Liver (tissue), 9 donors: Measurements from ENCODE around the gene DTNB. TPM values are rescaled to one million over a fixed set of nuclear protein-coding genes. Genes with fewer than 3 reads are reported as not detected.

ENCODE experiments used
- DNase-seq: peaks from one replicate; pipeline ENCODE4 v3.0.0-alpha.2; 2017; ENCODE audit warnings: low spot score
- H3K27ac ChIP-seq, 2 donors: one replicate each; pipeline ENCODE4 v1.7.0; 2013; ENCODE audit warnings: inconsistent platforms in 2 of 2, low read length in 2 of 2, control low read depth in 1 of 2, low read depth in 1 of 2, mild to moderate bottlenecking in 1 of 2
- H3K27me3 ChIP-seq, 4 donors: one replicate each; pipeline versions ENCODE4 v1.6.1 to v1.7.0; 2013; ENCODE audit warnings: low read length in 3 of 4, inconsistent platforms in 1 of 4, mild to moderate bottlenecking in 1 of 4, moderate library complexity in 1 of 4; ENCODE audit not compliant: control insufficient read depth in 4 of 4, insufficient read depth in 4 of 4
- H3K36me3 ChIP-seq, 4 donors: one replicate each; pipeline versions ENCODE4 v1.6.1 to v1.7.0; 2013; ENCODE audit warnings: low read length in 3 of 4, mild to moderate bottlenecking in 3 of 4, low read depth in 1 of 4, moderate library complexity in 1 of 4; ENCODE audit not compliant: control insufficient read depth in 4 of 4, insufficient read depth in 3 of 4
- H3K4me1 ChIP-seq, 4 donors: one replicate each; pipeline versions ENCODE4 v1.6.1 to v1.7.0; 2013; ENCODE audit warnings: low read length in 3 of 4, mild to moderate bottlenecking in 3 of 4, moderate library complexity in 1 of 4; ENCODE audit not compliant: control insufficient read depth in 4 of 4, insufficient read depth in 4 of 4
- H3K4me3 ChIP-seq, 3 donors: one replicate each; pipeline versions ENCODE4 v1.6.1 to v1.7.0; 2013; ENCODE audit warnings: low read length in 3 of 3, control low read depth in 1 of 3, low read depth in 1 of 3, mild to moderate bottlenecking in 1 of 3
- H3K9ac ChIP-seq, 2 donors: one replicate each; pipeline ENCODE4 v1.7.0; 2013; ENCODE audit warnings: low read length in 2 of 2, mild to moderate bottlenecking in 2 of 2, moderate library complexity in 2 of 2, control low read depth in 1 of 2, low read depth in 1 of 2
- H3K9me3 ChIP-seq, 4 donors: one replicate each; pipeline versions ENCODE4 v1.6.1 to v1.7.0; 2013; ENCODE audit warnings: low read length in 3 of 4; ENCODE audit not compliant: control insufficient read depth in 4 of 4
- EGR1 ChIP-seq, 2 donors: IDR thresholded peaks; 2 replicates each; pipeline ENCODE4 v1.6.1; 2016 to 2018; ENCODE audit warnings: antibody characterized with exemption in 2 of 2, low read depth in 2 of 2
- FOXA1 ChIP-seq: IDR thresholded peaks from 2 replicates; pipeline ENCODE4 v1.6.1; 2016; ENCODE audit warnings: antibody characterized with exemption
- FOXA2 ChIP-seq: IDR thresholded peaks from 2 replicates; pipeline ENCODE4 v1.6.1; 2016; ENCODE audit warnings: antibody characterized with exemption
- GABPA ChIP-seq, 2 donors: IDR thresholded peaks in 1 of 2; conservative IDR thresholded peaks in 1 of 2; 2 replicates each; pipeline ENCODE4 v1.6.1; 2016; ENCODE audit warnings: antibody characterized with exemption in 2 of 2, mild to moderate bottlenecking in 1 of 2, moderate library complexity in 1 of 2
- HNF4A ChIP-seq, 2 donors: conservative IDR thresholded peaks; 2 replicates each; pipeline ENCODE4 v1.6.1; 2016; ENCODE audit warnings: antibody characterized with exemption in 2 of 2, mild to moderate bottlenecking in 2 of 2
- HNF4G ChIP-seq: IDR thresholded peaks from 2 replicates; pipeline ENCODE4 v1.6.1; 2016; ENCODE audit warnings: antibody characterized with exemption
- JUND ChIP-seq, 2 donors: IDR thresholded peaks; 2 replicates each; pipeline ENCODE4 v1.6.1; 2016; ENCODE audit warnings: antibody characterized with exemption in 2 of 2
- NR2F2 ChIP-seq: IDR thresholded peaks from 2 replicates; pipeline ENCODE4 v1.6.1; 2016; ENCODE audit warnings: antibody characterized with exemption
- RAD21 ChIP-seq, 2 donors: IDR thresholded peaks; 2 replicates each; pipeline ENCODE4 v1.6.1; 2016; ENCODE audit warnings: antibody characterized with exemption in 2 of 2, mild to moderate bottlenecking in 2 of 2
- RXRA ChIP-seq, 2 donors: IDR thresholded peaks; 2 replicates each; pipeline ENCODE4 v1.6.1; 2017 to 2018; ENCODE audit warnings: antibody characterized with exemption in 2 of 2, mild to moderate bottlenecking in 1 of 2
- SP1 ChIP-seq: IDR thresholded peaks from 2 replicates; pipeline ENCODE4 v1.6.1; 2018; ENCODE audit warnings: antibody characterized with exemption, mild to moderate bottlenecking
- TAF1 ChIP-seq: conservative IDR thresholded peaks from 2 replicates; pipeline ENCODE4 v1.6.1; 2016; ENCODE audit warnings: antibody characterized with exemption, mild to moderate bottlenecking
- YY1 ChIP-seq: IDR thresholded peaks from 2 replicates; pipeline ENCODE4 v1.6.1; 2016; ENCODE audit warnings: antibody characterized with exemption, mild to moderate bottlenecking
- WGBS: extraction: QIAGEN DNeasy Blood & Tissue Kit; methylation state at CpG from one replicate; pipeline ENCODE4 v1.1.7; 2013; 5-methylcytosine and 5-hydroxymethylcytosine counted together
- polyA plus RNA-seq, 2 donors: library from polyadenylated mRNA; stranded (reverse) in 1 of 2; unstranded in 1 of 2; fragments of 200-250 nt in 1 of 2; fragments of >200 nt in 1 of 2; fragmentation: Nextera tagmentation in 1 of 2; extraction: Ambion mirVana in 1 of 2; gene quantifications; one replicate each; pipeline versions ENCODE4 v1.2.1 to v1.2.3, GENCODE V29; 2013 to 2015
- total RNA-seq, 2 donors: library from RNA; depleted of rRNA; stranded (reverse); fragments of >200 nt; gene quantifications; one replicate each; pipeline ENCODE4 v1.2.3, GENCODE V29; 2014
- TF ChIP-seq, protein P1 (sequence below): IDR thresholded peaks from 2 replicates; pipeline ENCODE4 v1.6.1; 2016; ENCODE audit warnings: antibody characterized with exemption, mild to moderate bottlenecking
- TF ChIP-seq, protein P2 (sequence below): IDR thresholded peaks from 2 replicates; pipeline ENCODE4 v1.6.1; 2016; ENCODE audit warnings: antibody characterized with exemption
- TF ChIP-seq, protein P3 (sequence below): IDR thresholded peaks from 2 replicates; pipeline ENCODE4 v1.6.1; 2016; ENCODE audit warnings: antibody characterized with exemption
- TF ChIP-seq, protein P4 (sequence below): IDR thresholded peaks from 2 replicates; pipeline ENCODE4 v1.6.1; 2016; ENCODE audit warnings: antibody characterized with exemption
- TF ChIP-seq, protein P5 (sequence below): fragments of 150-350 bp; IDR thresholded peaks from 2 replicates; pipeline ENCODE4 v1.5.1; 2017; ENCODE audit warnings: improper control_type of control experiment, low read depth, low read length; ENCODE audit not compliant: missing input control
- donor health status: healthy.
- donor health status: healthy.
- donor health status: healthy.
- donor health status: healthy.
- donor health status: healthy.

DTNB gene
- total and polyA plus RNA-seq, 4 donors, result 3.3 to 10.5 (median 6.4) TPM

DNA sequence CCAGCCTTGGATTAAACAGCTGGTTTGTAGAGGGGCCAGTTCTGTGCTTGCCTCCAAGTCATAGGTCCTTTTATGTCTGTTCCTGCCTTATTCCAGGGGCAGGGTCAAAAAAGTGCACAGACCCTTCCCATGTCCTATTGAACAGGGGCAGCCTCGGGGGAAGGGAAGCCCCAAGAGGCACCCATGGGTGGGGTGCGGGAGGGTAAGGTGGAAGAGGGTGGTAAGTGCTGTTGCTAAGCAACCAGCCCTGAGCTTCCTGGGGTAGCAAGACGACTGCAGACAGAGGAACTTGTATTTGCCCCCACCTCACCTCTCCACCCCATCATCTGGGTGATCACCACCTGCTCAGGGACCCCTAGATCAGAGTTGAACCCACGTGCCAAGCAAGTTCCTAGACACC is 339.4 kb downstream of the DTNB start:
- no peaks in the 10 kb centered on the region for H3K27me3 ChIP-seq
- no peaks in the 10 kb centered on the region for H3K36me3 ChIP-seq
- no peaks in the 10 kb centered on the region for H3K9me3 ChIP-seq
- TF ChIP-seq JUND (IDR thresholded peaks at IDR 0.05), result no peak
- TF ChIP-seq, protein P1, sequence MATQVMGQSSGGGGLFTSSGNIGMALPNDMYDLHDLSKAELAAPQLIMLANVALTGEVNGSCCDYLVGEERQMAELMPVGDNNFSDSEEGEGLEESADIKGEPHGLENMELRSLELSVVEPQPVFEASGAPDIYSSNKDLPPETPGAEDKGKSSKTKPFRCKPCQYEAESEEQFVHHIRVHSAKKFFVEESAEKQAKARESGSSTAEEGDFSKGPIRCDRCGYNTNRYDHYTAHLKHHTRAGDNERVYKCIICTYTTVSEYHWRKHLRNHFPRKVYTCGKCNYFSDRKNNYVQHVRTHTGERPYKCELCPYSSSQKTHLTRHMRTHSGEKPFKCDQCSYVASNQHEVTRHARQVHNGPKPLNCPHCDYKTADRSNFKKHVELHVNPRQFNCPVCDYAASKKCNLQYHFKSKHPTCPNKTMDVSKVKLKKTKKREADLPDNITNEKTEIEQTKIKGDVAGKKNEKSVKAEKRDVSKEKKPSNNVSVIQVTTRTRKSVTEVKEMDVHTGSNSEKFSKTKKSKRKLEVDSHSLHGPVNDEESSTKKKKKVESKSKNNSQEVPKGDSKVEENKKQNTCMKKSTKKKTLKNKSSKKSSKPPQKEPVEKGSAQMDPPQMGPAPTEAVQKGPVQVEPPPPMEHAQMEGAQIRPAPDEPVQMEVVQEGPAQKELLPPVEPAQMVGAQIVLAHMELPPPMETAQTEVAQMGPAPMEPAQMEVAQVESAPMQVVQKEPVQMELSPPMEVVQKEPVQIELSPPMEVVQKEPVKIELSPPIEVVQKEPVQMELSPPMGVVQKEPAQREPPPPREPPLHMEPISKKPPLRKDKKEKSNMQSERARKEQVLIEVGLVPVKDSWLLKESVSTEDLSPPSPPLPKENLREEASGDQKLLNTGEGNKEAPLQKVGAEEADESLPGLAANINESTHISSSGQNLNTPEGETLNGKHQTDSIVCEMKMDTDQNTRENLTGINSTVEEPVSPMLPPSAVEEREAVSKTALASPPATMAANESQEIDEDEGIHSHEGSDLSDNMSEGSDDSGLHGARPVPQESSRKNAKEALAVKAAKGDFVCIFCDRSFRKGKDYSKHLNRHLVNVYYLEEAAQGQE, result no peak
- no peak for TF ChIP-seq FOXA2
- no peak for TF ChIP-seq EGR1 (IDR thresholded peaks at IDR 0.05; ENCODE audit: low read depth in 2 of 2)
- TF ChIP-seq RXRA (IDR thresholded peaks at IDR 0.05), result no peak
- TF ChIP-seq HNF4A (conservative IDR thresholded peaks at IDR 0.05), result no peak
- TF ChIP-seq YY1, result no peak
- TF ChIP-seq NR2F2, result no peak
- no peak for TF ChIP-seq GABPA (IDR thresholded peaks at IDR 0.05 in 1 of 2, conservative IDR thresholded peaks at IDR 0.05 in 1 of 2)
- TF ChIP-seq, protein P2, sequence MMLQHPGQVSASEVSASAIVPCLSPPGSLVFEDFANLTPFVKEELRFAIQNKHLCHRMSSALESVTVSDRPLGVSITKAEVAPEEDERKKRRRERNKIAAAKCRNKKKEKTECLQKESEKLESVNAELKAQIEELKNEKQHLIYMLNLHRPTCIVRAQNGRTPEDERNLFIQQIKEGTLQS, result no peak
- no peak for TF ChIP-seq SP1
- TF ChIP-seq, protein P3, sequence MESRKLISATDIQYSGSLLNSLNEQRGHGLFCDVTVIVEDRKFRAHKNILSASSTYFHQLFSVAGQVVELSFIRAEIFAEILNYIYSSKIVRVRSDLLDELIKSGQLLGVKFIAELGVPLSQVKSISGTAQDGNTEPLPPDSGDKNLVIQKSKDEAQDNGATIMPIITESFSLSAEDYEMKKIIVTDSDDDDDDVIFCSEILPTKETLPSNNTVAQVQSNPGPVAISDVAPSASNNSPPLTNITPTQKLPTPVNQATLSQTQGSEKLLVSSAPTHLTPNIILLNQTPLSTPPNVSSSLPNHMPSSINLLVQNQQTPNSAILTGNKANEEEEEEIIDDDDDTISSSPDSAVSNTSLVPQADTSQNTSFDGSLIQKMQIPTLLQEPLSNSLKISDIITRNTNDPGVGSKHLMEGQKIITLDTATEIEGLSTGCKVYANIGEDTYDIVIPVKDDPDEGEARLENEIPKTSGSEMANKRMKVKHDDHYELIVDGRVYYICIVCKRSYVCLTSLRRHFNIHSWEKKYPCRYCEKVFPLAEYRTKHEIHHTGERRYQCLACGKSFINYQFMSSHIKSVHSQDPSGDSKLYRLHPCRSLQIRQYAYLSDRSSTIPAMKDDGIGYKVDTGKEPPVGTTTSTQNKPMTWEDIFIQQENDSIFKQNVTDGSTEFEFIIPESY, result no peak
- no peak for DNase-seq
- no peak overlapping the region for H3K9ac ChIP-seq
- no peak overlapping the region for H3K4me3 ChIP-seq
- no peak overlapping the region for H3K27ac ChIP-seq
- peaks cover 4 to 16% (median 10%) of the 10 kb centered on the region in 4 donors for H3K4me1 ChIP-seq
- 69% methylated on average over 4 of the region's 4 CpGs for WGBS

DNA sequence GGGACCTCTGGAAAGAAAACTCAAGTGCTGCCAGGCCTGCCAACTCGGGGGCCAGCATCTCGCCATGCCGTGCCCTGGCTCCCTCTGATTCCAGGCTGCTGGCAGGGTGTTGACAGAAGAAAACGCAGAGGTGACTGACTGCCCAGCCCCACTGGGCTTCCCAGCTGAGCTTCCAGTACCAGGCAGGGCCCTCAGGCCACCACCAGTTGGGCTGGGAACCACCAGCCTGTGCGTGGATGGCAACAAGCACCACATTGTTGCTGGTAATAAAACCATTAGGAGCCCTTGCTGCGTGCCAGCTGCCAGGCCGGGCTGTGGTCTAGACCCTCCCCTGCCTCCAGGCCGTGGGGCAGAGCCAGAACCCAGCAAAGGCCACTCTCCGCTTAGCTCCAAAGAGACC is 340.8 kb downstream of the DTNB start:
- DNase-seq, result no peak
- H3K27me3 ChIP-seq, result no peaks in the 10 kb centered on the region
- no peak overlapping the region for H3K9ac ChIP-seq
- no peaks in the 10 kb centered on the region for H3K36me3 ChIP-seq
- H3K4me3 ChIP-seq, result no peak overlapping the region
- WGBS, result 91% methylated on average over 9 of the region's 9 CpGs
- H3K9me3 ChIP-seq, result no peaks in the 10 kb centered on the region
- no peak overlapping the region for H3K27ac ChIP-seq
- peaks cover 4 to 13% (median 8%) of the 10 kb centered on the region in 4 donors for H3K4me1 ChIP-seq
- TF ChIP-seq GABPA (IDR thresholded peaks at IDR 0.05 in 1 of 2, conservative IDR thresholded peaks at IDR 0.05 in 1 of 2) (no peak), HNF4A (conservative IDR thresholded peaks at IDR 0.05) (no peak), YY1 (no peak), RAD21 (IDR thresholded peaks at IDR 0.05) (no peak), FOXA2 (no peak), RXRA (IDR thresholded peaks at IDR 0.05) (no peak), TAF1 (no peak), JUND (IDR thresholded peaks at IDR 0.05) (no peak), SP1 (no peak), FOXA1 (no peak), HNF4G (no peak), NR2F2 (no peak)
- TF ChIP-seq, protein P2, result no peak
- TF ChIP-seq, protein P3, result no peak
- TF ChIP-seq, protein P4, sequence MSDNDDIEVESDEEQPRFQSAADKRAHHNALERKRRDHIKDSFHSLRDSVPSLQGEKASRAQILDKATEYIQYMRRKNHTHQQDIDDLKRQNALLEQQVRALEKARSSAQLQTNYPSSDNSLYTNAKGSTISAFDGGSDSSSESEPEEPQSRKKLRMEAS, result no peak
- TF ChIP-seq, protein P1, result no peak
- TF ChIP-seq, protein P5, sequence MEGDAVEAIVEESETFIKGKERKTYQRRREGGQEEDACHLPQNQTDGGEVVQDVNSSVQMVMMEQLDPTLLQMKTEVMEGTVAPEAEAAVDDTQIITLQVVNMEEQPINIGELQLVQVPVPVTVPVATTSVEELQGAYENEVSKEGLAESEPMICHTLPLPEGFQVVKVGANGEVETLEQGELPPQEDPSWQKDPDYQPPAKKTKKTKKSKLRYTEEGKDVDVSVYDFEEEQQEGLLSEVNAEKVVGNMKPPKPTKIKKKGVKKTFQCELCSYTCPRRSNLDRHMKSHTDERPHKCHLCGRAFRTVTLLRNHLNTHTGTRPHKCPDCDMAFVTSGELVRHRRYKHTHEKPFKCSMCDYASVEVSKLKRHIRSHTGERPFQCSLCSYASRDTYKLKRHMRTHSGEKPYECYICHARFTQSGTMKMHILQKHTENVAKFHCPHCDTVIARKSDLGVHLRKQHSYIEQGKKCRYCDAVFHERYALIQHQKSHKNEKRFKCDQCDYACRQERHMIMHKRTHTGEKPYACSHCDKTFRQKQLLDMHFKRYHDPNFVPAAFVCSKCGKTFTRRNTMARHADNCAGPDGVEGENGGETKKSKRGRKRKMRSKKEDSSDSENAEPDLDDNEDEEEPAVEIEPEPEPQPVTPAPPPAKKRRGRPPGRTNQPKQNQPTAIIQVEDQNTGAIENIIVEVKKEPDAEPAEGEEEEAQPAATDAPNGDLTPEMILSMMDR, result no peak
